ENCODE results near the gene NRL.

GRCh38 chr14:24060443-24060842 is 54.3 kb downstream of the NRL start:
- TF ChIP-seq CTCF (IDR thresholded peaks at IDR 0.05) (no peak), POLR2A (IDR thresholded peaks at IDR 0.05) (no peak)

Measured in heart left ventricle (tissue), 13 donors.